Stimulated activated CD8-positive, alpha-beta memory T cell treated with anti-CD3 and anti-CD28 coated beads, Interleukin-4, amount 100 ng/mL, for 48 hours (primary cell): ENCODE data around the gene TMEM38B.
"Not testable (repeated sequence)": the region's sequence is repeated elsewhere in the genome, so short reads cannot be mapped to it uniquely, and the experiment has no call there.

Source experiments
- DNase-seq: peaks from one replicate; pipeline ENCODE4 v3.0.0-alpha.2; 2020

The TMEM38B gene

GRCh38 chr9:105728230-105728629 is 33.9 kb downstream of the TMEM38B start:
- not testable (repeated sequence) for DNase-seq

- DNase-seq: not testable (repeated sequence)
Measured at GRCh38 chr9:105731420-105731819, 37.1 kb downstream of the TMEM38B start.

GRCh38 chr9:105735366-105735765 is 41.0 kb downstream of the TMEM38B start:
- no peak for DNase-seq

DNA sequence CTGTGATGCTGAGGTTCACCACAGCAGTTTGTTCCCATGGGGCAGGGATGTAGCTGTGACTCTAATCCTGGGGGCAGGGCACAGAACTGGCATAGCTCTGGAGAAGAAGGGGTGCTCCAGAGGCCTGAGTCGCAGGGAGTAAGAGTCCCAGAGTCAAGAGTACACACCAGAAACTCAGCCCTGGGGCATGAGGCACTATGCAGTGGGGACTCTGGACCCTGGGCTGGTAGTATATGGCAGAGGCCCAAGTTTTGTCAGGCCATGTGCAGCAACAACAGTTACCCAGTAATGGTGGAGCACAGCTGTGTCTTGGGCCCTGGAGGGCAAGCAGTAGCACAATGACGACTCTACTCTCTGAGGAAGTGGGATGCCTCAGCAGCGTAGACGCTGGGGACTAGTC is 42.9 kb downstream of the TMEM38B start:
- DNase-seq: no peak

GRCh38 chr9:105742088-105742487 is 47.7 kb downstream of the TMEM38B start:
- DNase-seq: no peak

DNA sequence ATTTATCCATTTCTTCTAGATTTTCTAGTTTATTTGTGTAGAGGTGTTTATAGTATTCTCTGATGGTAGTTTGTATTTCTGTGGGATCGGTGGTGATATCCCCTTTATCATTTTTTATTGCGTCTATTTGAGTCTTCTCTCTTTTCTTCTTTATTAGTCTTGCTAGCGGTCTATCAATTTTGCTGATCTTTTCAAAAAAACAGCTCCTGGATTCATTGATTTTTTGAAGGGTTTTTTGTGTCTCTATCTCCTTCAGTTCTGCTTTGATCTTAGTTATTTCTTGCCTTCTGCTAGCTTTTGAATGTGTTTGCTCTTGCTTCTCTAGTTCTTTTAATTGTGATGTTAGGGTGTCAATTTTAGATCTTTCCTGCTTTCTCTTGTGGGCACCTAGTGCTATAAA is 53.0 kb downstream of the TMEM38B start:
- DNase-seq: not testable (repeated sequence)

DNA sequence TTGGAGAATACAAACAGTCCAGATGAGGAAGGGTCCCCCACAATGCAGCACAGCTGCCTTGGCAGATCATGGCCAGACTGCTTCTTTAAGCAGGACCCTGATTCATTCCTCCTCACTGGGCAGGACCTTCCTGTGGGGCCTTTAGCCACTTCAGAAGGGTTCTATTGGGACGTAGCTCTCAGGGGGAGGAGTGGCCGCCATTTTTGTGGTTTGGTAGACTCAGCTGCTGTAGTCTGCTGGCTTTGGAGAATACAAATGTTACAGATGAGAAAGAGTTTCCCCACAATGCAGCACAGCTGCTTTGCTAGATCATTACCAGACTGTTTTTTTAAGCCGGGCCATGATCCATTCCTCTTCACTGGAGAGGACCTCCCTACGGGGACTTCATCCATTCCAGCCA is 57.4 kb downstream of the TMEM38B start:
- DNase-seq: no peak

- DNase-seq: no peak
Measured at GRCh38 chr9:105757496-105758251, 63.3 kb downstream of the TMEM38B start.

GRCh38 chr9:105760053-105760452 is 65.7 kb downstream of the TMEM38B start:
- no peak for DNase-seq

DNA sequence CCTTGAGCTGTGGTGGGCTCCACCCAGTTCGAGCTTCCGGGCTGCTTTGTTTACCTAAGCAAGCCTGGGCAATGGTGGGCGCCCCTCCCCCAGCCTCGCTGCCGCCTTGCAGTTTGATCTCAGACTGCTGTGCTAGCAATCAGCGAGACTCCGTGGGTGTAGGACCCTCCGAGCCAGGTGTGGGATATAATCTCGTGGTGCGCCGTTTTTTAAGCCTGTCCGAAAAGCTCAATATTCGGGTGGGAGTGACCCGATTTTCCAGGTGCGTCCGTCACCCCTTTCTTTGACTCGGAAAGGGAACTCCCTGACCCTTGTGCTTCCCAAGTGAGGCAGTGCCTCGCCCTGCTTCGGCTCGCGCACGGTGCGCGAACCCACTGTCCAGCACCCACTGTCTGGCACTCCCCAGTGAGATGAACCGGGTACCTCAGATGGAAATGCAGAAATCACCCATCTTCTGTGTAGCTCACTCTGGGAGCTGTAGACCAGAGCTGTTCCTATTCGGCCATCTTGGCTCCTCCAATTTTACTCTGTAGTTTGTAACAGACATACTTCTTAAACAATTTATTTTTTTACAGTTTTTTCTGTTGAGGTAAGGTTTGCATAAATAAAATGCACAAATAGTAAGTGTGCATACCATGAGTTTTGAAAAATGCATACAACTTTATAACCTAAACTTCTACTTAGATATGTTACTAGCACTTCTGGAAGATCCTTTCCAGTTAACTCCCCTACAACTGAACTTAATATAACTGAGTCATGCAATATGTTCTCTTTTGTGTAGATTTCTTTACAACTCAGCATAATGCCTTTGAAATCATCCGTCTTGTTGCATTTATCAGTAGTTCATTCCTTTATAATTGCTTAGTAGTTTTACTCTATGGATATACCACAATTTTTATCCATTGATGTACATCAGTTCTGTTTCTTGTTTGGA is 88.5 kb downstream of the TMEM38B start:
- not testable (repeated sequence) for DNase-seq

- DNase-seq: not testable (repeated sequence)
Measured at GRCh38 chr9:105783495-105783872, 89.1 kb downstream of the TMEM38B start.

GRCh38 chr9:105786796-105787195 is 92.5 kb downstream of the TMEM38B start:
- not testable (repeated sequence) for DNase-seq

- DNase-seq: no peak
Measured at GRCh38 chr9:105816202-105816744, 121.9 kb downstream of the TMEM38B start.

DNA sequence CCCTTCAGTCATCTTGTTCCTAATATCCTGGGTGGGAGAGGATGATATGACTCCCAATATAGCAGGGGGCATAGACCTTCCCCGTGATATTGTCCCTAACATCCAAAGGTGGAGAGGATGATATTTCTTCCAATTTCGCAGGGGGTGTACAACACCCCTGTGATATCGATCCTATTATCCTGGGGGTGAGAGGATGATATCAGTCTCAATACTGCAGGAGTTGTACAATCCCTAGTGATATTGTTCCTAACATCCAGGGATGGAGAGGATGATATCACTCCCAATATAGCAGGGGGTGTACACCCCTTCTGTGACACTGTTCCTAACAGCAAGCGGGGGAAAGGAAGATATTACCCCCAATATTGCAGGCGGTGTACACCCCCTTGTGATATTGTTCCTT is 122.6 kb downstream of the TMEM38B start:
- no peak for DNase-seq

DNA sequence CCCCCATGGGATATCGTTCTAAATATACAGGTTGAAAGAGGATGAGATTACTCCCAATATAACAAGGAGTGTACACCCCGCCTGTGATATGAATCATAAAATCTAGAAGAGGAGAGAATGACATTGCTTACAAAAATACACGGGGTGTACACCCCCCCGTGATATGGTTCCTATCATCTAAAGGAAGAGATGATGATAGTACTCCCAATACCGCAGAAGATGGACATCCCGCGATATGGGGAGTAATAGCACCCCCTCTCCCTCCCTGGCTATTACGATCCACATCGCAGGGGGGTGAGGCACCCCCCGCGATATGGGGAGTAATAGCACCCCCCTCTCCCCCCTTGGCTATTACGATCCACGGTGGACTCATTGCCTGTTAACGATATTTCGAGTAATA is 124.6 kb downstream of the TMEM38B start:
- DNase-seq: no peak

DNA sequence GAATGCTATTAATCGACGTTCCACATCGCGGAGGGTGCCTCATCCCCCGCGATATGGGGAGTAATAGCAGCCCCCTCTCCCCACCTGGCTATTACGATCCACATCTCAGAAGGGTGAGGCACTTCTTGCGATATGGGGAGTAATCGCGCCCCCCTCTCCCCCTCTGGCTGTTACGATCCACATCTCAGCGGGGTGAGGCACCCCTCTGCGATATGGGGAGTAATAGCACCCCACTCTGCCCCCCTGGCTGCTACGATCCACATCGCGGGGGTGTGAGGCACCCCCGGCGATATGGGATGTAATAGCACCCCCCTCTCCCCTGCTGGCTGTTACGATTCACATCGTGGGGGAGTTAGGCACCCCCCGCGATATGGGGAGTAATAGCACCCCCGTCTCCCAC is 128.5 kb downstream of the TMEM38B start:
- no peak for DNase-seq
